Fibroblast of lung (primary cell): ENCODE measurements around the gene TEAD3. TPM values are rescaled to one million over a fixed set of nuclear protein-coding genes. Genes with fewer than 3 reads are reported as not detected.
"Not testable (repeated sequence)": the region's sequence is repeated elsewhere in the genome, so short reads cannot be mapped to it uniquely, and the experiment has no call there.

ENCODE experiments used
- DNase-seq, 2 donors: peaks; one replicate each; pipeline versions ENCODE4 v3.0.0 to v3.0.0-alpha.2; 2010; ENCODE audit warnings: low read depth in 2 of 2
- H2AFZ ChIP-seq: 2 replicates; pipeline ENCODE4 v1.5.1; 2012; ENCODE audit warnings: low read length, control low read depth, inconsistent platforms
- H3K27ac ChIP-seq: 2 replicates; pipeline ENCODE4 v1.5.1; 2011; ENCODE audit warnings: low read length, control low read depth; ENCODE audit not compliant: insufficient read depth
- H3K27me3 ChIP-seq: 2 replicates; pipeline ENCODE4 v1.5.1; 2011; ENCODE audit warnings: mild to moderate bottlenecking, low read length; ENCODE audit not compliant: control insufficient read depth, insufficient read depth
- H3K36me3 ChIP-seq: 2 replicates; pipeline ENCODE4 v1.5.1; 2011; ENCODE audit warnings: low read length; ENCODE audit not compliant: control insufficient read depth, insufficient read depth
- H3K4me1 ChIP-seq: 2 replicates; pipeline ENCODE4 v1.5.1; 2011; ENCODE audit warnings: low read length; ENCODE audit not compliant: control insufficient read depth, insufficient read depth; ENCODE audit errors: extremely low read depth
- H3K4me2 ChIP-seq: 2 replicates; pipeline ENCODE4 v1.5.1; 2011; ENCODE audit warnings: low read length, control low read depth; ENCODE audit not compliant: insufficient read depth; ENCODE audit errors: extremely low read depth
- H3K4me3 ChIP-seq, 4 experiments: fragments of 200-600 bp in 1 of 4; sonication (generic) in 1 of 4; replicated peaks in 1 of 4; 2 replicates each; pipeline ENCODE4 v1.5.1; 2011 to 2016; ENCODE audit warnings: low read length in 4 of 4, low read depth in 3 of 4, mild to moderate bottlenecking in 3 of 4, control low read depth in 2 of 4, inconsistent platforms in 1 of 4, mixed read lengths in 1 of 4; ENCODE audit not compliant: insufficient read depth in 1 of 4; ENCODE audit errors: control extremely low read depth in 1 of 4
- H3K79me2 ChIP-seq: 2 replicates; pipeline ENCODE4 v1.5.1; 2012; ENCODE audit warnings: mild to moderate bottlenecking, low read length, inconsistent platforms; ENCODE audit not compliant: control insufficient read depth, insufficient read depth
- H3K9ac ChIP-seq: 2 replicates; pipeline ENCODE4 v1.5.1; 2011; ENCODE audit warnings: mild to moderate bottlenecking, low read length, control low read depth; ENCODE audit not compliant: insufficient read depth
- H3K9me3 ChIP-seq: 2 replicates; pipeline ENCODE4 v1.5.1; 2012; ENCODE audit warnings: low read depth, low read length; ENCODE audit not compliant: control insufficient read depth, insufficient read depth
- H4K20me1 ChIP-seq: 2 replicates; pipeline ENCODE4 v1.5.1; 2011; ENCODE audit warnings: low read length; ENCODE audit not compliant: control insufficient read depth, insufficient read depth; ENCODE audit errors: extremely low read depth
- CTCF ChIP-seq, 2 donors: IDR thresholded peaks in 1 of 2; conservative IDR thresholded peaks in 1 of 2; 1 replicate in 1 of 2; 2 replicates in 1 of 2; pipeline ENCODE4 v1.5.1; 2011 to 2012; ENCODE audit warnings: low read length in 2 of 2, control low read depth in 1 of 2, inconsistent platforms in 1 of 2, low read depth in 1 of 2, mild to moderate bottlenecking in 1 of 2
- EZH2 ChIP-seq: IDR thresholded peaks from 2 replicates; pipeline ENCODE4 v1.5.1; 2012; ENCODE audit warnings: low read length, control low read depth, mild to moderate bottlenecking; ENCODE audit errors: missing control alignments
- polyA plus RNA-seq, 2 donors: library from polyadenylated mRNA; depleted of rRNA in 1 of 2; stranded (reverse) in 1 of 2; unstranded in 1 of 2; fragments of >200 nt; gene quantifications; 2 replicates each; pipeline ENCODE4 v1.2.1, GENCODE V29; 2011 to 2012; ENCODE audit warnings: missing spikeins in 1 of 2
- total RNA-seq: library from RNA; depleted of rRNA; stranded (reverse); fragments of >200 nt; gene quantifications from 2 replicates; pipeline ENCODE4 v1.2.1, GENCODE V29; 2014

Gene TEAD3
- total and polyA plus RNA-seq, 2 donors (not counting 1 experiment from before 2014, with no cell fraction given), result 9.6 to 26.7 TPM

DNA sequence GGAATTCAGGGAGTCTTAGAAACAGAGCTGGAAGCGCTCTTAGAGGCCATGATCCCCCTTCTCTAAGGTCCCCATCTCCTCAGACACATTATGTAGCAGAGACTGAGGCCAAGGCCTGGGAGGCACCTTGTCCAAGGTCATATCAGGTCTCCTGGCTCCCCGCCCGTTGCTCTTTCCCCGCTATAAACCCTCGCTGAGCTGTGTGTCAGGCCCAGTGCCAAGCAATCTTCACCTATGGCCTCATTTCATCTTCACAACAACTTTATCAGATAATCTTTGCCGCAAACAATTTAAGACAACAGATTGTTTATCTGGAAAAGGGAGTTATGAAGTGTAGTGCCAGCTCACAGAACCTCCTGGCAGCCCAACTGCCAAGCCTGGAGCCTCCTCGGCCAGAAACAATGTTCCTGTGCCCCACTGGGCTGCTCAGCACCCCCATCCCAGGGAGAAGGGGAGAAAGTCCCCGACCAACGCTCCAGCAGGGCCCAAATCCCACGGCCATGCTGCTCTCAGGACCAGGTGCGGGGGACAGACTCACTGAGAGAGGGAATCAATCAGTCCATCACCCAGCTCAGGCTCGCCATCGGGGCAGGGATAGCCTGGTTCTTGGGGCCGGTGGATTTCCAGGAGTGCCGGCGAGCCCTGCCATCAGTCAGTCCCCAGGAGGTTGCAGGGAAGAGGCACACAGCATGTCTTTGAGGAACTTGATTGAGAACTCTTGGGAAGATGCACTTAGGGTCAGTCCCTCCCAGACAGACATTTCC lies 61.6 kb downstream of the TEAD3 start:
- H3K4me3 ChIP-seq, result no peak overlapping the region
- H3K27ac ChIP-seq, result no peak overlapping the region
- H3K4me2 ChIP-seq, result no peak overlapping the region
- H2AFZ ChIP-seq, result no peak overlapping the region
- no peaks in the 10 kb centered on the region for H3K36me3 ChIP-seq
- no peak overlapping the region for H3K9ac ChIP-seq
- DNase-seq, result no peak
- no peaks in the 10 kb centered on the region for H3K9me3 ChIP-seq
- no peaks in the 10 kb centered on the region for H4K20me1 ChIP-seq
- no peaks in the 10 kb centered on the region for H3K79me2 ChIP-seq
- H3K27me3 ChIP-seq, result no peaks in the 10 kb centered on the region
- H3K4me1 ChIP-seq, result no peaks in the 10 kb centered on the region
- TF ChIP-seq EZH2, result no peak
- TF ChIP-seq CTCF (conservative IDR thresholded peaks at IDR 0.05 in 1 of 2, IDR thresholded peaks at IDR 0.05 in 1 of 2; ENCODE audit: low read depth in 1 of 2, low read length in 2 of 2), result no peak

- H3K4me3 ChIP-seq, H3K27me3 ChIP-seq, H3K79me2 ChIP-seq, H4K20me1 ChIP-seq, H2AFZ ChIP-seq, H3K4me2 ChIP-seq, H3K27ac ChIP-seq, DNase-seq, H3K9ac ChIP-seq, H3K36me3 ChIP-seq, H3K9me3 ChIP-seq: not testable (repeated sequence)
- peaks cover 11% of the 10 kb centered on the region for H3K4me1 ChIP-seq
Observed at GRCh38 chr6:35432702-35433101, 64.2 kb downstream of the TEAD3 start.

- Histone ChIP-seq H3K79me2 (no peaks in the 10 kb centered on the region), H3K4me1 (peaks cover 15% of the 10 kb centered on the region), H3K36me3 (peaks cover 3% of the 10 kb centered on the region), H4K20me1 (no peaks in the 10 kb centered on the region), H2AFZ (no peak overlapping the region), H3K4me2 (no peak overlapping the region), H3K4me3 (no peak overlapping the region), H3K9me3 (no peaks in the 10 kb centered on the region), H3K27ac (no peak overlapping the region), H3K9ac (no peak overlapping the region), H3K27me3 (no peaks in the 10 kb centered on the region)
- DNase-seq, result no peak
- TF ChIP-seq CTCF (conservative IDR thresholded peaks at IDR 0.05 in 1 of 2, IDR thresholded peaks at IDR 0.05 in 1 of 2; ENCODE audit: low read depth in 1 of 2, low read length in 2 of 2) (no peak), EZH2 (no peak)
Observed at GRCh38 chr6:35432291-35432690, 64.6 kb downstream of the TEAD3 start.
